Erythroblast (primary cell): ENCODE data around the gene TRIOBP.
"Not testable (repeated sequence)": the region's sequence is repeated elsewhere in the genome, so short reads cannot be mapped to it uniquely, and the experiment has no call there.

ENCODE experiments used
- DNase-seq, 2 experiments: peaks; one replicate each; lab custom pipeline; 2025; lab: John Stamatoyannopoulos, UW
- GATA1 ChIP-seq: IDR thresholded peaks from 2 replicates; pipeline ENCODE4 v1.6.1; 2011; ENCODE audit warnings: low read depth, mild to moderate bottlenecking, control low read depth, low read length, moderate library complexity
- POLR2A ChIP-seq: IDR thresholded peaks from 2 replicates; pipeline ENCODE4 v1.6.1; 2011; ENCODE audit warnings: mild to moderate bottlenecking, low read length

TRIOBP gene, protein sequence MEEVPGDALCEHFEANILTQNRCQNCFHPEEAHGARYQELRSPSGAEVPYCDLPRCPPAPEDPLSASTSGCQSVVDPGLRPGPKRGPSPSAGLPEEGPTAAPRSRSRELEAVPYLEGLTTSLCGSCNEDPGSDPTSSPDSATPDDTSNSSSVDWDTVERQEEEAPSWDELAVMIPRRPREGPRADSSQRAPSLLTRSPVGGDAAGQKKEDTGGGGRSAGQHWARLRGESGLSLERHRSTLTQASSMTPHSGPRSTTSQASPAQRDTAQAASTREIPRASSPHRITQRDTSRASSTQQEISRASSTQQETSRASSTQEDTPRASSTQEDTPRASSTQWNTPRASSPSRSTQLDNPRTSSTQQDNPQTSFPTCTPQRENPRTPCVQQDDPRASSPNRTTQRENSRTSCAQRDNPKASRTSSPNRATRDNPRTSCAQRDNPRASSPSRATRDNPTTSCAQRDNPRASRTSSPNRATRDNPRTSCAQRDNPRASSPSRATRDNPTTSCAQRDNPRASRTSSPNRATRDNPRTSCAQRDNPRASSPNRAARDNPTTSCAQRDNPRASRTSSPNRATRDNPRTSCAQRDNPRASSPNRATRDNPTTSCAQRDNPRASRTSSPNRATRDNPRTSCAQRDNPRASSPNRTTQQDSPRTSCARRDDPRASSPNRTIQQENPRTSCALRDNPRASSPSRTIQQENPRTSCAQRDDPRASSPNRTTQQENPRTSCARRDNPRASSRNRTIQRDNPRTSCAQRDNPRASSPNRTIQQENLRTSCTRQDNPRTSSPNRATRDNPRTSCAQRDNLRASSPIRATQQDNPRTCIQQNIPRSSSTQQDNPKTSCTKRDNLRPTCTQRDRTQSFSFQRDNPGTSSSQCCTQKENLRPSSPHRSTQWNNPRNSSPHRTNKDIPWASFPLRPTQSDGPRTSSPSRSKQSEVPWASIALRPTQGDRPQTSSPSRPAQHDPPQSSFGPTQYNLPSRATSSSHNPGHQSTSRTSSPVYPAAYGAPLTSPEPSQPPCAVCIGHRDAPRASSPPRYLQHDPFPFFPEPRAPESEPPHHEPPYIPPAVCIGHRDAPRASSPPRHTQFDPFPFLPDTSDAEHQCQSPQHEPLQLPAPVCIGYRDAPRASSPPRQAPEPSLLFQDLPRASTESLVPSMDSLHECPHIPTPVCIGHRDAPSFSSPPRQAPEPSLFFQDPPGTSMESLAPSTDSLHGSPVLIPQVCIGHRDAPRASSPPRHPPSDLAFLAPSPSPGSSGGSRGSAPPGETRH (N-terminal part only)

DNA sequence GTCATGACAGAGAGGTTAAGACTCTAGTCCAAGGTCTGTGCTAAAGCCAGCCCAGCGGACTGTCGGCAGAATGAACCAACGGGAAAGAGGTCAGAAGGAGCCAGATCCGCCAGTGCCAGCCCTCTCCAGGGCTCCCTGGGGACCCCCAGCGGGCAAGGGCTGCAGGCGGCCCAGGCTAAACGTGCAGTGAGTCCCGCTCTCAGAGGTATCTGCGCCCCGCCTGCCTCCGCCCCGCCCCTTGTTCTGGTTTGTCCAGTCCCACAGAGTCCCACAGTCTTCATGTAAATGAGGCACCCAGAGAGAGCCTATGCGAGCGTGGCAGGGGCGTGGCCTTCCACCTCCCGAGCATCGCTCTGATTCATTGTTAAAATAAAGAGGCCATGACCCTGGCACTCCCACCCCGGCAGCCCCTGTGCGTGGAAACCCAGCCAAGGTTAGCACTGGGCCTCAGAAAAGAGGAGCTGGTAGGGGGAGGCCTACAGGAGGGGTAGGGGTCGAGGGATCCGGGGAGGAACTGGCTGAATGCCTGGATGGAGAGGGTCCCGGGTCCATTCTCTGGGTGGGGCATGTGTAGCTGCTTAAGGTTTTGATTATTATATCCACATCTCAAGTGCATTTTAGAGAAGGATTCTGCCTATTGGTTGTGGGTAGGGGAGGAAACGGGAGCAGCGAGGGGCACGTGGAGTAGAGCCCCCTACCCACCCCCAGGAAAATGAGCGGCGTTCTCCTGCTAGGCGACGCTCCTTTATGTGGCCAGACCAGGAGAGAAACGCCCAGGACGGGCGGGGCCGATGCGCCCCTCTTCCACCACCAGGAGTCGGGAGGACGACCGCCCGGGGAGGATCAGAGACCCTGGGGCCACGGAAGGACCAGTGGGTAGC lies at the start of gene TRIOBP:
TRIOBP (plus strand) TSS at position 392 of the 881 bp plus-strand sequence. CDS start 4,318 bp downstream, outside the sequence.
- TF ChIP-seq GATA1, result no peak
- TF ChIP-seq POLR2A, result no peak
- peak; percentile 66 to 81 for DNase-seq

DNA sequence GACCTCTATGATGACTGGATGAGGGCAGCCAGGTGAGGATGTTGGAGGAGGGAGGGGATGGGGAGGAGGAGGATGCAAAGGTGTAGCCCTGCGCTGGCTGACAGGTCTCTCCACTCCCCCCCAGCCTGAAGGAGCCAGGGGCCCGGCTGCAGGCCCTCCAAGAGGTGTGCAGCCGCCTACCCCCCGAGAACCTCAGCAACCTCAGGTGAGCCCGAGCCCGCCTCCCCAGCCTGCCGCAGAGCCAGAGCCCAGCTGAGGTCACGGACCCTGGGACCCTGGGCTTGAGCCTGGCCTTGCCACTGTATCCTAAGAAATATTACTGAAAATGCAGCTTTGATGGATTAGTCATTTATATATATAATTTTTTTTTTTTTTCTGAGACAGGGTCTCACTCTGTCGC lies 49.5 kb upstream of the TRIOBP start:
- no peak for DNase-seq
- TF ChIP-seq GATA1, result no peak
- no peak for TF ChIP-seq POLR2A

DNA sequence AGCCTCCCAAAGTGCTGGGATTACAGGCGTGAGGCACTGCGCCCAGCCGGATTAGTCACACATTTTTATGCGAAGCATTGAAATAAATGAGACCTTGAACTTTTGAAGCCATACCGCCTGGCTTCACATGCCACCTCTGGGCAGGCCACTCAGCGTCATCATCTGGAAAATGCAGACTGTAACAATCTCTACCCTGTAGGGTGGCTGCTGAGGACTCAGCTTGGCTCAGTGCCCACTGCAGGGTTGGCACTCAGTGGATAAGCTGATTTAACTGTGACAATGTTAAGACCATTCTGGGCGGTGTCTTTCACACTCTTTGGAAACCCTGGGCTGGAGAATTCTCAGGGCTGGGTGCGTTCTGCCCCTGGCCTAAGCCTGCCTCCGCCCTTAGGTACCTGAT lies 48.9 kb upstream of the TRIOBP start:
- peak; percentile 54 to 68 for DNase-seq
- TF ChIP-seq POLR2A, result no peak
- TF ChIP-seq GATA1, result no peak

DNA sequence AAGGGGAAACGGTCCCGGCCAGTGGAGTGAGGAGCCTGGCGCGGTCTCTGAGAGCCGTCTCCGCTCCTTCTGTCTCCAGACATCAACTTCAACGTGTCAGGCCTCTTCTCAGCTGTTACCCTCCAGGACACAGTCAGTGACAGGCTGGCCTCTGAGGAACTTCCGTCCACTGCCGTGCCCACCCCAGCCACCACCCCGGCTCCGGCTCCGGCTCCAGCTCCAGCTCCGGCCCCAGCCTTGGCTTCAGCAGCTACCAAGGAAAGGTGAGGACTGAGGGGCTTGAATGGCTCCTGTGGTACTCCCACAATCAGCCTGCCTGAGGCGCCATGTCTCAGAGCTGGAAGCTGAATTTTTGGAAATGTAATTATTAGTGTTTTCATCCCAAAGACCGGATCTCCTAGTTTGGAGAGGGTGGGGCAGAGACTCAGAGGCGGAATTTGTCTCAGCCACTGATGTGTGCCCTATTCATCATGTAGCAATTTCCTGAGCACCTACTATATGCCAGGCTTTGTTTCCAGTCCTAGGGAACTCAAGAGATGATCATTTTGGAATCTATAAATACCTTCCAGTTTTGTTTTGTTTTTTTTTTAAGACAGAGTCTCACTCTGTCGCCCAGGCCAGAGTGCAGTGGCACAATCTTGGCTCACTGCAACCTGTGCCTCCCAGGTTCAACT lies 46.2 kb upstream of the TRIOBP start:
- no peak for TF ChIP-seq GATA1
- TF ChIP-seq POLR2A, result no peak
- no peak for DNase-seq

DNA sequence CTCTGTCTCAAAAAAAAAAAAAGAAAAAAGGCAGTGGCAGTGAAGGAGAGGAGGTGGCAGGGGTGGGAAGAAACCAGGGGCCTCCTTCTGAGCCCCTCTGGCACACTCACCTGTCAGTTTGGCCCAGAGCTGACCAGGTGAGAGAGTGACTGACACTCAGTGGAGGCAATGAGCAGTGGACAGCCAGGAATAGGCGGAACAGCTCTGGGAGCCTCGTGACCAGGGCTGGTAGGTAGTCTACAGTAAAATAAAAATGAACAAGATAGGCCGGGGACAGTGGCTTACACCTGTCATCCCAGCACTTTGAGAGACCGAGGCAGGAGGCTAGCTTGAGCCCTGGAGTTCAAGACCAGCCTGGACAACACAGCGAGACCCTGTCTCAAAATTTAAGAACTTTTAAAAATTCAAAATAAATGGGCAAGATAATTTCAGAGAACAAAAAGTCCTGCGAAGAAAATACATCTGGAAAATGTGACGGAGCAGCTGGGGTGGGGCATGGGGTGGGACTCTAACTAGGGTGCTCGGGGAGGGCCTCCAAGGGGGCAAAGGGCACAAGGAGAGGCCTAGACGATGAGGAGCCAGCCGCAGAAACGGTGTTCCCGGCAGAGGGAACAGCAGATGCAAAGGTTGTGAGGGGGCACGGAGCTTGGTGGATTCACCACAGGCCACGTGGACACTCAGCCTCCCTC lies 42.1 kb upstream of the TRIOBP start:
- no peak for TF ChIP-seq POLR2A
- TF ChIP-seq GATA1, result no peak

DNA sequence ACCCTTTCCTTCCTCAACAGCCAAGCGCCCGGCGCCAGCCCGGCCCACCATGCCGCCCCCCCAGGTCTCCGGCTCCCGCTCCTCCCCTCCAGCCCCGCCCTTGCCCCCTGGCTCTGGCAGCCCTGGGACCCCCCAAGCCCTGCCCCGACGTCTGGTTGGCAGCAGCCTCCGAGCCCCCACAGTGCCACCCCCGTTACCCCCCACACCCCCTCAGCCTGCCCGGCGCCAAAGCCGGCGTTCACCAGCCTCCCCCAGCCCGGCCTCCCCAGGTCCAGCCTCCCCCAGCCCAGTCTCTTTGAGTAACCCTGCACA lies 41.6 kb upstream of the TRIOBP start:
- TF ChIP-seq POLR2A (no peak), GATA1 (no peak)
- DNase-seq, result no peak

More for the DNA sequence above, 42.1 kb upstream of the TRIOBP start:
- no peak for DNase-seq

DNA sequence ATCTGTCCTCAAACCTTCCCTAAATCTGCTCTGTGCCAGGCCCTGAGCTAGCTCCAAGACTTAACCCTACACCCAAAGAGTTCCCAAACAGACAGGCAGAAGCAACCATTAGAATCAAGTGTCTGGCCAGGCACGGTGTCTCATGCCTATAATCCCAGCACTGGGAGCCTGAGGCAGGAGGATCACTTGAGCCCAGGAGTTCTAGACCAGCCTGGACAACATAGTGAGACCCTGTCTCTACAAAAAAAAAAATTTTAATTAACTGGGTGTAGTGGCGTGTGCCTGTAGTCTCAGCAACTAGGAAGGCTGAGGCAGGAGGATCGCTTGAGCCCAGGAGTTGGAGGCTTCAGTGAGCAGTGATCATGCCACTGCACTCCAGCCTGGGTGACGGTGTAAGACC lies 40.3 kb upstream of the TRIOBP start:
- not testable (repeated sequence) for DNase-seq

DNA sequence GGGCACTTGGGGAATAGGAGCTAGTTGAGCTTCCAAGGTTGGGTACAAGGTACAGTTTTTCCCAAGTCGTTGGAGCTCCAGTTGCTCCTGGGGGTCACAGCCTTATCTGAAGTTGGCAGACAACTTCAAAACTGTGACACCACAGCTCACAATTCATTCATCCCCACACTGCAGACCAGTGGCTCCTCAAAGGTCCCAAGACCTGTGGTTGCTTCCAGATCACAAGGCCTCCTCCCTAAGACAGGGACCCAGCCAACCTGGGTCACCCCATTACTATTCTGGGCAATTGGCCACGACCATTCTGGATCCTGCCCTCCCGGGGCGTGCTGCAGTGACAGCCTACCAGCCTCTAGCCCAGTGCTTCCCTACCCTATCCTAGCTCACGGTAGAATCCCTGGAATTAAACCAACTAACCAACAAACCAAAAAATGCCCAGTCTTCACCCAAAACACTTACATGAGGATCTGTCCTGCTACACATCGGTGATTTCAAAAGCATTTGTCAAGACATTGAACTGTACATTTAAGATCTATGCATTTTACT lies 39.2 kb upstream of the TRIOBP start:
- peak in 1 of 2 experiments; percentile 67 for DNase-seq
- TF ChIP-seq GATA1, result no peak
- TF ChIP-seq POLR2A, result no peak

DNA sequence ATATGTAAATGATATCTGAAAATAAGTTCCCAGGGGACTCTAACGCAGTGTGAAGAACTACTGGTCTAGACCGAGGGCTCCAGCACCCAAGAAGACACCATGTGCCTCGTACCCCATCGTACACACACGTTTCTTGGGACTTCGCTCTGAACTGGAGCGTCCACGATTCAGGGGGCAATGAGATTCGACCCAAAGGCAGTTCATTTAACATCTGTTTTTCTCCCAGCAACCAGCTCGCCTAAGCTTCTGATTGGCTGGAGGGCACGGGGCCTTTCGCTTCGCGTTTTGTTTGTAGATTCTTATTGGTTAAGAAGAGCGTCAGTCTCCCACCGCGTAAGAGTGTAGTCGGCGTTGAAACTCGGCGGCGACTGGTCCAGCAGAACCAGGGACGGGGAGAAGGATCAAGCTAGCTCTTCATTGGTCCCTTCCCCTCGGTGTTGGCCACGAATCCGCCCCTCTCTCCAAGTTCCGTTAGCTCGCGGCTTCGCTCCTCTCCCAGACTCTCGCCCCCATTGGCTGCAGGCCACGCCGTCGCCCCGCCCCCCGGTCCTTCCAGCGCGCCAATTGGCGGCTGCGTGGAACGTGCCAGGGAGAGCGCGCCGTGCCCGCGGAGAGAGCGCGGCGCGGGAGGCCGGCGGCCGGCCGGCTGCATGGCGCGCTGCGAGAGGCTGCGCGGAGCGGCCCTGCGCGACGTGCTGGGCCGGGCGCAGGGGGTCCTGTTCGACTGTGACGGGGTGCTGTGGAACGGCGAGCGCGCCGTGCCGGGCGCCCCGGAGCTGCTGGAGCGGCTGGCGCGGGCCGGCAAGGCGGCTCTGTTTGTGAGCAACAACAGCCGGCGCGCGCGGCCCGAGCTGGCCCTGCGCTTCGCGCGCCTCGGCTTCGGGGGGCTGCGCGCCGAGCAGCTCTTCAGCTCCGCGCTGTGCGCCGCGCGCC lies 38.4 kb upstream of the TRIOBP start, which contains the start of gene PDXP:
PDXP (plus strand) TSS at position 591 of the 933 bp plus-strand sequence; CDS start at position 651, 60 bp downstream.
- peak; percentile 100 for DNase-seq
- TF ChIP-seq GATA1, result no peak
- peak; percentile 78 for TF ChIP-seq POLR2A
